GM12875 (cell line): ENCODE measurements around the gene MID2.

Experiments used
- H3K4me3 ChIP-seq: one replicate; pipeline ENCODE4 v1.5.1; 2011; ENCODE audit warnings: low read depth, low read length, control low read depth
- CTCF ChIP-seq: IDR thresholded peaks from 2 replicates; pipeline ENCODE4 v1.5.1; 2011; ENCODE audit warnings: low read depth, mild to moderate bottlenecking, control low read depth, inconsistent platforms, low read length, moderate library complexity, borderline replicate concordance; ENCODE audit not compliant: insufficient read depth

The MID2 gene

DNA sequence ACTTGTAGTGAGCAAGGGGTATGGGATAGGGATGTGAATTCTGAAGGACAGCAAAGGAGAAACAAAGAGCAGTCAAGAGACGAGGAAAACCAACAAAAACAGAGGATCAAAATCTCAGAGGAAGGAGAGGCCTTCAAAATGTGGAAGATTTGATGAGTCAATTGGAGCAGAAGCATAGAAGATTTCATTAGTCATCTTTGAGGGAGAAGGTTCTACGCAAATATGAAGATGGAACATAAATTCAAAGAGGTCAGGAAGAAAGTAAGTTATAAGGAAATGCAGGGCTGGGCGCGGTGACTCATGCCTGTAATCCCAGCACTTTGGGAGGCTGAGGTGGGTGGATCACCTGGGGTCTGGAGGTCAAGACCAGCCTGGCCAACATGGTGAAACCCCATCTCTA, 35.4 kb downstream of the MID2 start:
- no peak overlapping the region for H3K4me3 ChIP-seq
- TF ChIP-seq CTCF: no peak

DNA sequence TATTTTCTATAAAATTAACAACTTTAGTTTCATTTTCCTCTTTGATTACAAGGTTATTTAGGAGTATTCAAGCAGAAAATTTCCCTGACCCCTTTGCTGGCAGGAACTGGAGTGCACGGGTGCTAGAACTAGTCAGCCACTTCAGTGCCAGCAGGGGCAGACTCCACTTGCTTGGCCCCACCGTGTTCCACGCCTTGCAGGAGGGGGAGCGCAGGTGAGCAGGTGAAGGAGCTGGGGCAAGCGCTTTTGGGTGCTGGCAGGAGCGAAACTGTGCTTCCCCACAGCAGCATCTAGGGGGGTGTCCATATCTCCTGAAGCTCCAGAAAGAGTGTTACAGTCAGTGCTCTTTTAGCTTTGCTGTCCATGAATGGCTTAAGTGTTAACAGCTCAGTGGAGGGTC, 45.5 kb downstream of the MID2 start:
- no peak overlapping the region for H3K4me3 ChIP-seq
- TF ChIP-seq CTCF: no peak

DNA sequence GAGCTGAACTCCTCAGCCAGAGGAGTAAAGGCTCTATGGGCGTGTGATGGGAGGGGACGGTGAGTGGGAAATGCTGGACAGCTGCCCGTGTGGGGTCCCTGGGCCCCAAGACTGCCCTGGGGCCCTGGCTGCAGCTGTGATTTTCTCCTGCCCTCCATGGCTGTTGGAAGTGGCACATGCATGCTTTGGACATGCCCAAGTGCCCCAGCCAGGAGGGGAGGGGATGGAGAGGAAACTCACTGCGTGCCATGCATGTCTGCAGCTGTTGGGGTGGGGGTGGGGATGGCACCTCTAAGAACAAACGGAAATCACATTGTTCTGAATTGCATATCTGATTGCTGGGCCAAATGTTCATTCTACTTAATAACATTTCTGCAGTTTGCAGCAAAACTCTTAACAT, 52.4 kb downstream of the MID2 start:
- TF ChIP-seq CTCF: no peak
- no peak overlapping the region for H3K4me3 ChIP-seq

DNA sequence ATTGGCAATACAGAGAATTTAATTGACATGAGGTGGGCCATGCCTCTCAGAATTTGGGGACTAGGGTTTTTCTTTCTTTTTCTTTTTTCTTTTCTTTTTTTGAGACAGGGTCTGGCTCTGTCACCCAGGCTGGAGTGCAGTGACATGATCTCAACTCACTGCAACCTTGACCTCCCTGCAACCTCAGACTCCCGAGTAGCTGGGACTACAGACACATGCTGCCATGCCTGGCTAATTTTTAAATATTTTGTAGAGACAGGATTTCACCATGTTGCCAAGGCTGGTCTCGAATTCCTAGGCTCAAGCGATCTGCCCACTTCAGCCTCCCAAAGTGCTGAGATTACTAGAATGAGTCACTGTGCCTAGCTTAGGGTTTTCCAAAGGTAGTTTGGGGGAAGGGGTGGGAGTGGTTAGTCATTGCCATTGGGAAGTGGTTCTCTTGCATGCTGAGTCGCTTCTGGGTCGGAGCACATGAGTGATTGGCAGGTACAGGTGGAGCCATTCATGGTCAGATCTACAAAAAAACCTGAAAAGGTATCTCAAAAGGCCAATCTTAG, 54.5 kb downstream of the MID2 start:
- H3K4me3 ChIP-seq: no peak overlapping the region
- TF ChIP-seq CTCF: no peak

- peak; percentile 34; the same call in 1 of the 2 replicates for TF ChIP-seq CTCF
- H3K4me3 ChIP-seq: no peak overlapping the region
Measured at GRCh38 chrX:107894038-107894437, 68.4 kb downstream of the MID2 start.

GRCh38 chrX:107902721-107903120, 77.1 kb downstream of the MID2 start:
- no peak overlapping the region for H3K4me3 ChIP-seq
- TF ChIP-seq CTCF: no peak

DNA sequence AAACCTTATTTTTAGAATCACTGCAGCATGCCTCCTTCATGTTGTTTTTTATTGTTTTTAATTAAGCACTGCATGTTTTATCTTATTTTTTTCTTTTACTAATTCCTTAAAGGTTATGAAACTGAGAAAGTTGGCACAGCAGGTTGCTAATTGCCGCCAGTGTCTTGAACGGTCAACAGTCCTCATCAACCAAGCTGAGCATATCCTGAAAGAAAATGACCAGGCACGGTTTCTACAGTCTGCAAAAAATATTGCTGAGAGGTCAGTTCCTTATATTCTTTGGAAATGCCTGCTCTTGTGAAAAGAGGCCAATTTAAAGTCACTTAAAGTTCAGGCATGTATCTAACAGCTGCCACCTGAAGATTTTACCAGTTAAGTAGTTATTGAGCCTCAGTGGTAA, 79.7 kb downstream of the MID2 start:
- H3K4me3 ChIP-seq: no peak overlapping the region
- TF ChIP-seq CTCF: no peak
